H9 (cell line): Measurements from ENCODE around the gene CCDC69. TPM values are rescaled to one million over a fixed set of nuclear protein-coding genes. Genes with fewer than 3 reads are reported as not detected.

Source experiments
- DNase-seq: peaks from one replicate; pipeline ENCODE4 v3.0.0-alpha.2; 2017
- H2AFZ ChIP-seq: one replicate; pipeline ENCODE4 v1.6.1; 2013; ENCODE audit warnings: mild to moderate bottlenecking, low read length, control low read depth, moderate library complexity
- H2AK5ac ChIP-seq: 2 replicates; pipeline ENCODE4 v1.6.1; 2013; ENCODE audit warnings: low read length, control low read depth, mixed read lengths; ENCODE audit not compliant: insufficient read length
- H2BK120ac ChIP-seq: one replicate; pipeline ENCODE4 v1.6.1; 2013; ENCODE audit warnings: low read depth, mild to moderate bottlenecking, low read length, control low read depth, inconsistent platforms; ENCODE audit not compliant: poor library complexity, severe bottlenecking
- H2BK12ac ChIP-seq: 2 replicates; pipeline ENCODE4 v1.6.1; 2013; ENCODE audit warnings: low read length, control low read depth, mixed read lengths, low read depth; ENCODE audit not compliant: insufficient read length
- H2BK15ac ChIP-seq: 2 replicates; pipeline ENCODE4 v1.6.1; 2013; ENCODE audit warnings: low read depth, low read length, control low read depth
- H2BK20ac ChIP-seq: one replicate; pipeline ENCODE4 v1.6.1; 2013; ENCODE audit warnings: low read depth, mild to moderate bottlenecking, low read length, control low read depth, inconsistent platforms; ENCODE audit not compliant: poor library complexity, severe bottlenecking
- H2BK5ac ChIP-seq: 2 replicates; pipeline ENCODE4 v1.6.1; 2013; ENCODE audit warnings: low read length, control low read depth, mixed read lengths; ENCODE audit not compliant: insufficient read length
- H3K14ac ChIP-seq: 2 replicates; pipeline ENCODE4 v1.6.1; 2013; ENCODE audit warnings: low read length, control low read depth; ENCODE audit not compliant: insufficient read depth
- H3K18ac ChIP-seq: 2 replicates; pipeline ENCODE4 v1.6.1; 2013; ENCODE audit warnings: low read depth, mild to moderate bottlenecking, mixed read lengths, low read length, control low read depth; ENCODE audit not compliant: insufficient read length
- H3K23ac ChIP-seq: 2 replicates; pipeline ENCODE4 v1.6.1; 2013; ENCODE audit warnings: low read length, control low read depth, mixed read lengths, low read depth; ENCODE audit not compliant: insufficient read length
- H3K23me2 ChIP-seq: 2 replicates; pipeline ENCODE4 v1.6.1; 2013; ENCODE audit warnings: low read depth, mild to moderate bottlenecking, mixed read lengths, low read length, control low read depth; ENCODE audit not compliant: insufficient read length, poor library complexity, severe bottlenecking
- H3K27ac ChIP-seq: 2 replicates; pipeline ENCODE4 v1.5.1; 2013; ENCODE audit warnings: low read length, control low read depth, mixed read lengths, low read depth; ENCODE audit not compliant: insufficient read length
- H3K27me3 ChIP-seq: 2 replicates; pipeline ENCODE4 v1.6.1; 2013; ENCODE audit warnings: low read length, control low read depth, inconsistent platforms; ENCODE audit not compliant: insufficient read depth
- H3K4ac ChIP-seq: 2 replicates; pipeline ENCODE4 v1.6.1; 2013; ENCODE audit warnings: low read depth, mild to moderate bottlenecking, control low read depth, inconsistent platforms, low read length, moderate library complexity
- H3K4me1 ChIP-seq: 2 replicates; pipeline ENCODE4 v1.6.1; 2013; ENCODE audit warnings: low read length, control low read depth, inconsistent platforms; ENCODE audit not compliant: insufficient read depth
- H3K4me2 ChIP-seq: 2 replicates; pipeline ENCODE4 v1.6.1; 2013; ENCODE audit warnings: low read length, control low read depth, mixed read lengths; ENCODE audit not compliant: insufficient read length, insufficient read depth
- H3K56ac ChIP-seq: 2 replicates; pipeline ENCODE4 v1.6.1; 2013; ENCODE audit warnings: low read depth, mild to moderate bottlenecking, mixed read lengths, low read length, control low read depth; ENCODE audit not compliant: insufficient read length
- H3K79me1 ChIP-seq: 2 replicates; pipeline ENCODE4 v1.6.1; 2013; ENCODE audit warnings: low read depth, mild to moderate bottlenecking, moderate library complexity, low read length, control low read depth, inconsistent platforms; ENCODE audit not compliant: insufficient read depth, poor library complexity, severe bottlenecking
- H3K79me2 ChIP-seq: 2 replicates; pipeline ENCODE4 v1.6.1; 2013; ENCODE audit warnings: low read length, control low read depth, inconsistent platforms; ENCODE audit not compliant: insufficient read depth
- H3K9ac ChIP-seq: 2 replicates; pipeline ENCODE4 v1.6.1; 2013; ENCODE audit warnings: low read length, control low read depth, mixed read lengths; ENCODE audit not compliant: insufficient read length; ENCODE audit errors: extremely low read depth
- H3K9me3 ChIP-seq: one replicate; pipeline ENCODE4 v1.6.1; 2013; ENCODE audit warnings: low read depth, low read length, inconsistent platforms; ENCODE audit not compliant: control insufficient read depth
- H3T11ph ChIP-seq: one replicate; pipeline ENCODE4 v1.6.1; 2013; ENCODE audit warnings: mild to moderate bottlenecking, low read length, control low read depth, inconsistent platforms
- H4K20me1 ChIP-seq: one replicate; pipeline ENCODE4 v1.6.1; 2013; ENCODE audit not compliant: control insufficient read depth, insufficient read length, insufficient read depth
- H4K5ac ChIP-seq: 2 replicates; pipeline ENCODE4 v1.6.1; 2013; ENCODE audit warnings: low read depth, mild to moderate bottlenecking, mixed read lengths, low read length, control low read depth; ENCODE audit not compliant: insufficient read length
- H4K8ac ChIP-seq: replicated peaks from 2 replicates; pipeline ENCODE4 v1.6.1; 2013; ENCODE audit warnings: low read length, control low read depth, mixed read lengths, low read depth; ENCODE audit not compliant: insufficient read length
- H4K91ac ChIP-seq: 2 replicates; pipeline ENCODE4 v1.6.1; 2013; ENCODE audit warnings: low read depth, mild to moderate bottlenecking, moderate library complexity, mixed read lengths, low read length, control low read depth; ENCODE audit not compliant: insufficient read length
- H3K27ac Mint-ChIP-seq, 3 experiments: 2 replicates in 2 of 3; 3 replicates in 1 of 3; pipeline ENCODE4 v1.8.0; 2020 to 2021; ENCODE audit warnings: mixed read lengths in 3 of 3, mild to moderate bottlenecking in 1 of 3, moderate library complexity in 1 of 3
- H3K27me3 Mint-ChIP-seq: 2 replicates; pipeline ENCODE4 v1.8.0; 2021; ENCODE audit warnings: low read depth, mild to moderate bottlenecking, moderate library complexity, mixed read lengths
- H3K36me3 Mint-ChIP-seq, 3 experiments: 2 replicates in 2 of 3; 3 replicates in 1 of 3; pipeline ENCODE4 v1.8.0; 2020 to 2021; ENCODE audit warnings: low read depth in 3 of 3, mixed read lengths in 3 of 3; ENCODE audit not compliant: insufficient read depth in 1 of 3
- H3K4me1 Mint-ChIP-seq, 2 experiments: 2 replicates each; pipeline ENCODE4 v1.8.0; 2020; ENCODE audit warnings: mixed read lengths in 2 of 2
- H3K4me3 Mint-ChIP-seq, 2 experiments: 2 replicates in 1 of 2; 3 replicates in 1 of 2; pipeline ENCODE4 v1.8.0; 2020 to 2021; ENCODE audit warnings: mild to moderate bottlenecking in 2 of 2, mixed read lengths in 2 of 2, moderate library complexity in 1 of 2
- H3K9me3 Mint-ChIP-seq, 2 experiments: 2 replicates in 1 of 2; 3 replicates in 1 of 2; pipeline ENCODE4 v1.8.0; 2020; ENCODE audit warnings: mild to moderate bottlenecking in 2 of 2, mixed read lengths in 2 of 2, moderate library complexity in 1 of 2
- WGBS: extraction: QIAGEN DNeasy Blood & Tissue Kit; methylation state at CpG from one replicate; pipeline ENCODE4 v1.1.7; 2013; ENCODE audit warnings: missing lambda C conversion rate, low lambda C conversion rate, mixed read lengths; ENCODE audit not compliant: insufficient read length; ENCODE audit errors: extremely low coverage; 5-methylcytosine and 5-hydroxymethylcytosine counted together
- total RNA-seq: library from RNA; stranded (reverse); gene quantifications from 2 replicates; pipeline ENCODE4 v1.2.1, GENCODE V29; 2021
- TF ChIP-seq, protein P1 (sequence below): fragments of 200-600 bp; sonication (generic); conservative IDR thresholded peaks from 3 replicates; pipeline ENCODE4 v1.8.0; 2021; ENCODE audit warnings: antibody characterized with exemption, mild to moderate bottlenecking

The CCDC69 gene
- total RNA-seq, 1 experiment from 2014 or later = 5.3 TPM

DNA sequence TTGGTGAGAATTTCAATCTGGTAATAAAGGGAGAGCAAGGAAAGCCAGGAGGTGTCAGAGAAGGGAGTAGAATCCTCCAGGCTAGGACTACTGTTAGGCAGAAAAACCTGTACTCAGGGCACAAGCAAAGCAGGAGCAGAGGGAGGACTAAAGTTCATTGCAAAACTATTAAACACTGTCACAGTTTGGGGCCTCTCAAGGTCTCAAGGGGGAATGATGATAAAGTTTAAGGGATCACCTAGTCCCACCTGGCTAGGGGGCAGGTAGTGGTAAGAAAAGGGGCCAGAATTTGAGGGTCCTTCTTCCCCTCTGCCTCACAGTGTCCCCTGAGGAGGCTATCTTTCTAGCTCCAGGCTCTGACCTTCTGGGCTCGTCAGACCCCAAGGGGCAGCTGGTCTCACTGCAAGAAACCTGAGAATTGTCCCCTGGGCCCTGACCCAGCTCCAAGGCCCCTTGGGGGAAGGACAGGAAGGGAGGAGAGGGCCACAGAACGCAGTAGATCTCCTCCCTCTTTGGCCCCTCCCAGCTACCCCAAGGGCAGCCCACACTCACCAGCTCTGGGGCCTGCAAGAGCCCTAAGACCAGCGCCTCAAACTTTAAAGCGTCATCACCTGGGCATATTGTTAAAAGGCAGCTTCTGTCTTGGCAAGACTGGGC lies 974 bp downstream of the CCDC69 start:
- WGBS = no CpG with 5 or more reads among the region's 4 CpGs
- no peaks in the 10 kb centered on the region for H3K79me2 ChIP-seq
- peaks cover 3% of the 10 kb centered on the region for H3K23me2 ChIP-seq
- no peak overlapping the region for H3K14ac ChIP-seq
- Mint-ChIP-seq H3K27me3 (peaks cover 17% of the 10 kb centered on the region), H3K36me3 (peaks cover 0 to 2% (median 0%) of the 10 kb centered on the region in 3 experiments; a peak in 1 of 7 replicates), H3K4me1 (peaks cover 17 to 22% of the 10 kb centered on the region in 2 experiments), H3K4me3 (peak overlapping the region; percentile 73 to 83), H3K27ac (no peak overlapping the region), H3K9me3 (no peaks in the 10 kb centered on the region)
- H2BK15ac ChIP-seq = no peak overlapping the region
- no peak overlapping the region for H2BK5ac ChIP-seq
- H4K8ac ChIP-seq = no peak overlapping the region
- no peak overlapping the region for H2AFZ ChIP-seq
- no peak overlapping the region for H2AK5ac ChIP-seq
- no peak overlapping the region for H2BK20ac ChIP-seq
- no peak overlapping the region for H2BK120ac ChIP-seq
- H3K27ac ChIP-seq = no peak overlapping the region
- H3K9me3 ChIP-seq = no peaks in the 10 kb centered on the region
- no peak overlapping the region for H4K91ac ChIP-seq
- DNase-seq = peak; percentile 49
- no peak overlapping the region for H3K23ac ChIP-seq
- no peaks in the 10 kb centered on the region for H3K79me1 ChIP-seq
- no peak overlapping the region for H3T11ph ChIP-seq
- H3K4ac ChIP-seq = no peak overlapping the region
- H3K9ac ChIP-seq = no peak overlapping the region
- no peak overlapping the region for H3K56ac ChIP-seq
- no peaks in the 10 kb centered on the region for H3K4me1 ChIP-seq
- H4K5ac ChIP-seq = no peak overlapping the region
- H3K27me3 ChIP-seq = no peaks in the 10 kb centered on the region
- H4K20me1 ChIP-seq = no peaks in the 10 kb centered on the region
- no peak overlapping the region for H3K18ac ChIP-seq
- peak overlapping the region; percentile 74 for H3K4me2 ChIP-seq
- TF ChIP-seq, protein P1, sequence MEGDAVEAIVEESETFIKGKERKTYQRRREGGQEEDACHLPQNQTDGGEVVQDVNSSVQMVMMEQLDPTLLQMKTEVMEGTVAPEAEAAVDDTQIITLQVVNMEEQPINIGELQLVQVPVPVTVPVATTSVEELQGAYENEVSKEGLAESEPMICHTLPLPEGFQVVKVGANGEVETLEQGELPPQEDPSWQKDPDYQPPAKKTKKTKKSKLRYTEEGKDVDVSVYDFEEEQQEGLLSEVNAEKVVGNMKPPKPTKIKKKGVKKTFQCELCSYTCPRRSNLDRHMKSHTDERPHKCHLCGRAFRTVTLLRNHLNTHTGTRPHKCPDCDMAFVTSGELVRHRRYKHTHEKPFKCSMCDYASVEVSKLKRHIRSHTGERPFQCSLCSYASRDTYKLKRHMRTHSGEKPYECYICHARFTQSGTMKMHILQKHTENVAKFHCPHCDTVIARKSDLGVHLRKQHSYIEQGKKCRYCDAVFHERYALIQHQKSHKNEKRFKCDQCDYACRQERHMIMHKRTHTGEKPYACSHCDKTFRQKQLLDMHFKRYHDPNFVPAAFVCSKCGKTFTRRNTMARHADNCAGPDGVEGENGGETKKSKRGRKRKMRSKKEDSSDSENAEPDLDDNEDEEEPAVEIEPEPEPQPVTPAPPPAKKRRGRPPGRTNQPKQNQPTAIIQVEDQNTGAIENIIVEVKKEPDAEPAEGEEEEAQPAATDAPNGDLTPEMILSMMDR = no peak
- no peak overlapping the region for H2BK12ac ChIP-seq
